ENCODE data around the gene FANCD2.

- no peak for TF ChIP-seq CTCF (IDR thresholded peaks at IDR 0.05)
- TF ChIP-seq POLR2A (IDR thresholded peaks at IDR 0.05) = no peak
Measured at GRCh38 chr3:10085738-10086137, 59.5 kb downstream of the FANCD2 start.

Measured in heart left ventricle (tissue), 13 donors.